ENCODE results near the gene NUDCD2. TPM values are rescaled to one million over a fixed set of nuclear protein-coding genes. Genes with fewer than 3 reads are reported as not detected.

The NUDCD2 gene
- total and polyA plus RNA-seq, 9 of the 15 experiments (the other 6 are each of a cell fraction or from before 2014, with no cell fraction given) = 14.6 to 76.9 (median 32.5) TPM

DNA sequence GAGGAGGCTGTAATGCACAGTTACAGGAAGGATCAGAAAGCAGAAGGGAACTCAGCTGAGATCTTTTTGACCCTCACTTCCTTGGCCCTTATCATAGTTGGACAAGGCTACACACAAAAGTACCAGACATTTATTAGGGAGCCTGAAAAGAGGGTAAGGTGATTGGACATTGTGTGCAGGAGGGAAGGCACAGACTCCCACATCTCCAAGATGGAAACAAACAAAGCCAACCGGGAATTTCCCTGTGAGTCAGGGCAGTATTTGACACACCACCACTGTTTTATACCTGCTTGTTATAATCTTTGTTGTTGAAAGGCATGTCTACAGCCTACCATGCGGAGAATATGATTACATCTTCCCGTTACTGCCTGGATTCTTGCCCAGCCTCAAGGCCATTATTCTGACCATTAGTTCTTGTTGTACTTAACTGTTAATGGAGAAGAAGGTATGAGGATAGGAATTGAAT lies 25.5 kb downstream of the NUDCD2 start (continued):
- TF ChIP-seq FUS (optimal IDR thresholded peaks at IDR 0.05; ENCODE audit: low read depth, low read length) (no peak), CBX3 (IDR thresholded peaks at IDR 0.05; ENCODE audit: borderline replicate concordance in 1 of 2, low read length in 2 of 2) (no peak), RCOR1 (IDR thresholded peaks at IDR 0.05; ENCODE audit: borderline replicate concordance in 1 of 2, low read depth in 2 of 2, low read length in 2 of 2) (peak in 1 of 2 experiments; percentile 33; a peak in 1 of 4 replicates), NONO (IDR thresholded peaks at IDR 0.05; ENCODE audit: low read depth in 2 of 2, low read length in 1 of 2) (no peak), KDM1A (IDR thresholded peaks at IDR 0.05) (no peak), SOX6 (IDR thresholded peaks at IDR 0.05) (peak; percentile 69), MED1 (CRISPR knock-in tag; IDR thresholded peaks at IDR 0.05; ENCODE audit: borderline replicate concordance) (no peak), BDP1 (IDR thresholded peaks at IDR 0.05; ENCODE audit: insufficient read depth, insufficient read length) (no peak), SRSF1 (IDR thresholded peaks at IDR 0.05; ENCODE audit: low read depth, low read length) (no peak), SRF (CRISPR knock-in tag; IDR thresholded peaks at IDR 0.05) (no peak), PML (IDR thresholded peaks at IDR 0.05; ENCODE audit: low read length) (peak; percentile 27; the same call in 1 of the 2 replicates), ZBTB17 (CRISPR knock-in tag; IDR thresholded peaks at IDR 0.05) (0 out of 2 replicates have a peak, but pooled peaks have one; percentile 20)
- TF ChIP-seq, protein P1, sequence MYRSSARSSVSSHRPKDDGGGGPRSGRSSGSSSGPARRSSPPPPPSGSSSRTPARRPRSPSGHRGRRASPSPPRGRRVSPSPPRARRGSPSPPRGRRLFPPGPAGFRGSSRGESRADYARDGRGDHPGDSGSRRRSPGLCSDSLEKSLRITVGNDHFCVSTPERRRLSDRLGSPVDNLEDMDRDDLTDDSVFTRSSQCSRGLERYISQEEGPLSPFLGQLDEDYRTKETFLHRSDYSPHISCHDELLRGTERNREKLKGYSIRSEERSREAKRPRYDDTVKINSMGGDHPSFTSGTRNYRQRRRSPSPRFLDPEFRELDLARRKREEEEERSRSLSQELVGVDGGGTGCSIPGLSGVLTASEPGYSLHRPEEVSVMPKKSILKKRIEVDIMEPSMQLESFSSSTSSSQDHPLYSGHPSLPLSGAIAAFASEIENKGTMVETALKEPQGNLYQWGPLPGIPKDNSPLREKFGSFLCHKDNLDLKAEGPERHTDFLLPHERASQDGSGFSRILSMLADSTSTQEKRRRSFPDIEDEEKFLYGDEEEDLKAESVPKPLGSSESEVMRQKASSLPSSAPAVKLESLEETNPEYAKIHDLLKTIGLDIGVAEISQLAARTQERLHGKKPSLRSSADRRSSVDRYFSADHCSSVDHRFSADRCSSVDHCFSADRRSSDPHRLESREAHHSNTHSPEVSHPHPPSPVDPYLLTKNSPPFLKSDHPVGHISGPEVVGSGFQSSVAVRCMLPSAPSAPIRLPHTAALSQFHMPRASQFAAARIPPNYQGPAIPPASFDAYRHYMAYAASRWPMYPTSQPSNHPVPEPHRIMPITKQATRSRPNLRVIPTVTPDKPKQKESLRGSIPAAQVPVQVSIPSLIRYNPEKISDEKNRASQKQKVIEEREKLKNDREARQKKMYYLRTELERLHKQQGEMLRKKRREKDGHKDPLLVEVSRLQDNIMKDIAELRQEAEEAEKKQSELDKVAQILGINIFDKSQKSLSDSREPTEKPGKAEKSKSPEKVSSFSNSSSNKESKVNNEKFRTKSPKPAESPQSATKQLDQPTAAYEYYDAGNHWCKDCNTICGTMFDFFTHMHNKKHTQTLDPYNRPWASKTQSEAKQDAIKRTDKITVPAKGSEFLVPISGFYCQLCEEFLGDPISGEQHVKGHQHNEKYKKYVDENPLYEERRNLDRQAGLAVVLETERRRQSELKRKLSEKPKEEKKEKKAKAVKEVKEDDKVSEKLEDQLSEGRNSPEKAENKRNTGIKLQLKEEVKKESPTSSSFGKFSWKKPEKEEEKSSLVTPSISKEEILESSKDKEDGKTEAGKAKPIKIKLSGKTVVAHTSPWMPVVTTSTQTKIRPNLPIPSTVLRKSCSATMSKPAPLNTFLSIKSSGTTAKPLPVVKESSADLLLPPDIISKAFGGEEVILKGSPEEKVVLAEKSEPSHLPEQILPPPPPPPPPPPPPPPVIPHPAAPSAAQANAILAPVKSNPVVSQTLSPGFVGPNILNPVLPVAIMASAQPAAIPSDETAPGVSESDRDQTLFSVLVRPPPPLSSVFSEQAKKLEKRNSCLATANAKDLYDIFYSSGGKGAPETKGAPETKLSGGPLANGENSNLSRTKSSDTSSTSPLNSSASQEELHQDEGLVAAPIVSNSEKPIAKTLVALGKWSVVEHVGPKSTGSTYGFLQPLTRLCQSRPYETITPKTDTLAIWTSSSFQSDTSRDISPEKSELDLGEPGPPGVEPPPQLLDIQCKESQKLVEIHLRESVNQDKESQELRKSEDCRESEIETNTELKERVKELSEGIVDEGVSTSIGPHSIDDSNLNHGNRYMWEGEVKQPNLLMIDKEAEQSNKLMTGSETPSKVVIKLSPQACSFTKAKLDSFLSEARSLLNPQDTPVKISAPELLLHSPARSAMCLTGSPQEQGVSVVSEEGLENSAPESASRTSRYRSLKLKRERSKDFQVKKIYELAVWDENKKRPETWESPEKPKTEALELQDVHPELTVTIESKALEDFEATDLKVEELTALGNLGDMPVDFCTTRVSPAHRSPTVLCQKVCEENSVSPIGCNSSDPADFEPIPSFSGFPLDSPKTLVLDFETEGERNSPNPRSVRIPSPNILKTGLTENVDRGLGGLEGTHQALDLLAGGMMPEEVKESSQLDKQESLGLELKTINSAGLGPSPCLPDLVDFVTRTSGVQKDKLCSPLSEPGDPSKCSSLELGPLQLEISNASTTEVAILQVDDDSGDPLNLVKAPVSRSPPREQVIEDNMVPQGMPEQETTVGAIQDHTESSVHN (IDR thresholded peaks at IDR 0.05; ENCODE audit: borderline replicate concordance in 1 of 2, low read depth in 1 of 2) = no peak
- TF ChIP-seq, protein P2, sequence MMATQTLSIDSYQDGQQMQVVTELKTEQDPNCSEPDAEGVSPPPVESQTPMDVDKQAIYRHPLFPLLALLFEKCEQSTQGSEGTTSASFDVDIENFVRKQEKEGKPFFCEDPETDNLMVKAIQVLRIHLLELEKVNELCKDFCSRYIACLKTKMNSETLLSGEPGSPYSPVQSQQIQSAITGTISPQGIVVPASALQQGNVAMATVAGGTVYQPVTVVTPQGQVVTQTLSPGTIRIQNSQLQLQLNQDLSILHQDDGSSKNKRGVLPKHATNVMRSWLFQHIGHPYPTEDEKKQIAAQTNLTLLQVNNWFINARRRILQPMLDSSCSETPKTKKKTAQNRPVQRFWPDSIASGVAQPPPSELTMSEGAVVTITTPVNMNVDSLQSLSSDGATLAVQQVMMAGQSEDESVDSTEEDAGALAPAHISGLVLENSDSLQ (IDR thresholded peaks at IDR 0.05) = no peak
- TF ChIP-seq, protein P3, sequence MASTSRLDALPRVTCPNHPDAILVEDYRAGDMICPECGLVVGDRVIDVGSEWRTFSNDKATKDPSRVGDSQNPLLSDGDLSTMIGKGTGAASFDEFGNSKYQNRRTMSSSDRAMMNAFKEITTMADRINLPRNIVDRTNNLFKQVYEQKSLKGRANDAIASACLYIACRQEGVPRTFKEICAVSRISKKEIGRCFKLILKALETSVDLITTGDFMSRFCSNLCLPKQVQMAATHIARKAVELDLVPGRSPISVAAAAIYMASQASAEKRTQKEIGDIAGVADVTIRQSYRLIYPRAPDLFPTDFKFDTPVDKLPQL (IDR thresholded peaks at IDR 0.05; ENCODE audit: extremely low read depth, insufficient read length) = no peak
- TF ChIP-seq, protein P4, sequence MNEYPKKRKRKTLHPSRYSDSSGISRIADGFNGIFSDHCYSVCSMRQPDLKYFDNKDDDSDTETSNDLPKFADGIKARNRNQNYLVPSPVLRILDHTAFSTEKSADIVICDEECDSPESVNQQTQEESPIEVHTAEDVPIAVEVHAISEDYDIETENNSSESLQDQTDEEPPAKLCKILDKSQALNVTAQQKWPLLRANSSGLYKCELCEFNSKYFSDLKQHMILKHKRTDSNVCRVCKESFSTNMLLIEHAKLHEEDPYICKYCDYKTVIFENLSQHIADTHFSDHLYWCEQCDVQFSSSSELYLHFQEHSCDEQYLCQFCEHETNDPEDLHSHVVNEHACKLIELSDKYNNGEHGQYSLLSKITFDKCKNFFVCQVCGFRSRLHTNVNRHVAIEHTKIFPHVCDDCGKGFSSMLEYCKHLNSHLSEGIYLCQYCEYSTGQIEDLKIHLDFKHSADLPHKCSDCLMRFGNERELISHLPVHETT (CRISPR knock-in tag; conservative IDR thresholded peaks at IDR 0.05 in 1 of 2, IDR thresholded peaks at IDR 0.05 in 1 of 2) = peak in 1 of 2 experiments; percentile 40; a peak in 1 of 4 replicates

Measured in K562 (cell line).